Nephron progenitor cell (in vitro differentiated cells): ENCODE data around the gene RPL35A.
A peak's percentile ranks its signal among the peaks of the same experiment; 100 is the strongest.
"Not testable (repeated sequence)": the region's sequence is repeated elsewhere in the genome, so short reads cannot be mapped to it uniquely, and the experiment has no call there.

Experiments
- DNase-seq: peaks from one replicate; pipeline ENCODE4 v3.0.0; 2021
- H3K27ac Mint-ChIP-seq: 2 replicates; pipeline ENCODE4 v1.8.0; 2021; ENCODE audit warnings: mild to moderate bottlenecking, moderate library complexity, mixed read lengths
- H3K27me3 Mint-ChIP-seq: 2 replicates; pipeline ENCODE4 v1.8.0; 2021; ENCODE audit warnings: mild to moderate bottlenecking, low read depth, mixed read lengths; ENCODE audit not compliant: poor library complexity
- H3K36me3 Mint-ChIP-seq: 2 replicates; pipeline ENCODE4 v1.8.0; 2021; ENCODE audit warnings: low read depth, mixed read lengths
- H3K4me1 Mint-ChIP-seq: 2 replicates; pipeline ENCODE4 v1.8.0; 2021; ENCODE audit warnings: mixed read lengths
- H3K4me3 Mint-ChIP-seq: 2 replicates; pipeline ENCODE4 v1.8.0; 2021; ENCODE audit warnings: mild to moderate bottlenecking, moderate library complexity, mixed read lengths
- H3K9me3 Mint-ChIP-seq: 2 replicates; pipeline ENCODE4 v1.8.0; 2021; ENCODE audit warnings: mild to moderate bottlenecking, moderate library complexity, mixed read lengths
- TF ChIP-seq, protein P1 (sequence below): fragments of 200-600 bp; sonication (generic); IDR thresholded peaks from 2 replicates; pipeline ENCODE4 v1.5.0; 2021; ENCODE audit warnings: antibody characterized with exemption

RPL35A gene

DNA sequence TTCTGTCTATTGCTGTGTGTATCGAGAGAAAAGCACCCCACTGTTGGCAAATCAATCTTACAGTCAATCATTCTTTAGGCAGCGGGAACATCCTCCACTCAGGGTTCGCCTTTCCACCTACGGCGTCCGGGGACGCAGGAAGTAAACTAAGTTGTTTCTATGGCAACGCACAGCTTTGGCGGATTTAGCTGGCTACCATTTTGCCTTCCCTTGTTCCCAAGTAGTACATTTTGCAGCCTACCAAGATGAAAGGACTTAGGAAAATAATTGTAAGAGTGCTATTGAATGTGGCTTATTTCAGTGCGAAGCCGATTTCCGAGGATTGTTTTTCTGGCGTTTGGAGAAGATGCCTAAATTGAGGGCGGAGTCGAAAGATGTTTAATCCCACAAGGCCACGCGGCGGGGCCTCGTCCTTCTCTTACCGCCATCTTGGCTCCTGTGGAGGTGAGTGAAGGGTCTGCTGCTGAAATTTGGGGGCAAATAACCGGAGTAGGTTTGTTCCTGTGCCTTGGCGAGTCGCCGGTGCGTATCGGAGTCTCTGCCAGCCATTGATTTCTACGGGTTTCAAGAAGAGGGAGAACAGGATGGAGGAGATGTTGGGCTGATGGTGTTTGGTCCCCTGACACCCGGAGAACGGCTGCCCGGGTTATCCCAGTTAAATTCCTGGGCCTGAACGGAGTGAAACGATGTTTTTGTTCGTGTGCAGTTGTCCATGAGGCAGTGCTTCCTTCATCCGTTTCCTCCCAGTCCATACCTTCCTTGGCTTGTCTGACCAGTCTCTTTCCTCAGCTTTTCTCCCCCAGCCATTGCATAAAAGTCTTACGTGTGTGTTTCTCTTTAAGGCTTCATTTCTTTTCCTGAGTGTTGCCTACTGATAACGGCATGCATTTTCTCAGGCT, at the start of gene RPL35A:
RPL35A (plus strand) TSS at position 413 of the 899 bp plus-strand sequence. CDS start 778 bp downstream, outside the sequence.
- H3K27me3 Mint-ChIP-seq: peaks cover 10% of the 10 kb centered on the region
- peaks cover 40% of the 10 kb centered on the region for H3K4me1 Mint-ChIP-seq
- TF ChIP-seq, protein P1, sequence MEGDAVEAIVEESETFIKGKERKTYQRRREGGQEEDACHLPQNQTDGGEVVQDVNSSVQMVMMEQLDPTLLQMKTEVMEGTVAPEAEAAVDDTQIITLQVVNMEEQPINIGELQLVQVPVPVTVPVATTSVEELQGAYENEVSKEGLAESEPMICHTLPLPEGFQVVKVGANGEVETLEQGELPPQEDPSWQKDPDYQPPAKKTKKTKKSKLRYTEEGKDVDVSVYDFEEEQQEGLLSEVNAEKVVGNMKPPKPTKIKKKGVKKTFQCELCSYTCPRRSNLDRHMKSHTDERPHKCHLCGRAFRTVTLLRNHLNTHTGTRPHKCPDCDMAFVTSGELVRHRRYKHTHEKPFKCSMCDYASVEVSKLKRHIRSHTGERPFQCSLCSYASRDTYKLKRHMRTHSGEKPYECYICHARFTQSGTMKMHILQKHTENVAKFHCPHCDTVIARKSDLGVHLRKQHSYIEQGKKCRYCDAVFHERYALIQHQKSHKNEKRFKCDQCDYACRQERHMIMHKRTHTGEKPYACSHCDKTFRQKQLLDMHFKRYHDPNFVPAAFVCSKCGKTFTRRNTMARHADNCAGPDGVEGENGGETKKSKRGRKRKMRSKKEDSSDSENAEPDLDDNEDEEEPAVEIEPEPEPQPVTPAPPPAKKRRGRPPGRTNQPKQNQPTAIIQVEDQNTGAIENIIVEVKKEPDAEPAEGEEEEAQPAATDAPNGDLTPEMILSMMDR: no peak
- no peaks in the 10 kb centered on the region for H3K9me3 Mint-ChIP-seq
- H3K36me3 Mint-ChIP-seq: peaks cover 39% of the 10 kb centered on the region
- peak; percentile 77 for DNase-seq
- H3K27ac Mint-ChIP-seq: peak within 1 kb of the TSS; percentile 100
- peak within 1 kb of the TSS; percentile 98 for H3K4me3 Mint-ChIP-seq

DNA sequence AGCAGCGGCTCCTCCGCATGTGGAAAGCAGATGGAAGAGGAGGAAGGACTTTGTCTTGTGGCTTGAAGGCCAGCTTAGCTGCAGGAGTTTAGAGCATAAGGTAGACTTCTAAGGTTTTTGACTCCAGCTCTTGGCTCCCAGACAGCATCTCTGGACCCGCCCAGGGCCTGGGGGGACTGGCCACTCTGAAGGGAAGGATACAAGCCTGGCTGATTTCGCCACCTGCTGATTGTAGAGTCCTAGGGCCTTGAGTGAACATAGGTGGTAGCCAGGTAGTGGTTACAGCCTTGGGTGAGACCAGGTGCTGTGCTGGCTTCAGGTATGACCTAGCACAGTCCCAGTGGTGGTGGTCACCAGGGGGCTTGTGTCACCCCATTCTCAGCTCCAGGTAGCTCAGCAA, 48.4 kb upstream of the RPL35A start:
- Mint-ChIP-seq H3K9me3 (peaks cover 28% of the 10 kb centered on the region), H3K36me3 (no peaks in the 10 kb centered on the region), H3K27me3 (peaks cover 16% of the 10 kb centered on the region), H3K4me1 (peaks cover 7% of the 10 kb centered on the region), H3K27ac (no peak overlapping the region), H3K4me3 (no peak overlapping the region)
- TF ChIP-seq, protein P1: no peak
- no peak for DNase-seq

- Mint-ChIP-seq H3K4me3 (no peak overlapping the region), H3K27ac (no peak overlapping the region), H3K27me3 (peaks cover 22% of the 10 kb centered on the region), H3K9me3 (peaks cover 13% of the 10 kb centered on the region), H3K36me3 (no peaks in the 10 kb centered on the region), H3K4me1 (peaks cover 7% of the 10 kb centered on the region)
- DNase-seq: peak; percentile 91
- TF ChIP-seq, protein P1: peak; percentile 94
These were observed 43.8 kb upstream of the RPL35A start for GRCh38 chr3:197906023-197906849.

DNA sequence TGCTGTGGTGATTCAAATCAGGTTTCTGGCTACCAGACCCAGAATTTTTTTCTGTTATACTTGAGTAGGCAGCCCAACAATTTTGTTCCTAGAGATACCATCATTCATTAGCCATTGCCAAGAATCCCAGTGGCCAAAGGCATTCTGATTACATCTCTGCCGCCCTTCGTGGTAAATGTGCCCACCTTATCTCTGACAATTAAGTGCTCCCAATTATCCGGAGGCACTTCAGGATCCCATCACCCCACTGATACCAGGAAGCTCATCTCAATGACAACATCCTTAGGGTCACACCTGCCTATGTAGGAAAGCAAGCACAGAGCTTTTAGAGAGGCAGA, 43.2 kb upstream of the RPL35A start:
- DNase-seq: no peak
- Mint-ChIP-seq H3K27ac (no peak overlapping the region), H3K36me3 (no peaks in the 10 kb centered on the region), H3K27me3 (peaks cover 22% of the 10 kb centered on the region), H3K9me3 (peaks cover 13% of the 10 kb centered on the region), H3K4me3 (no peak overlapping the region), H3K4me1 (peaks cover 7% of the 10 kb centered on the region)
- TF ChIP-seq, protein P1: no peak

DNA sequence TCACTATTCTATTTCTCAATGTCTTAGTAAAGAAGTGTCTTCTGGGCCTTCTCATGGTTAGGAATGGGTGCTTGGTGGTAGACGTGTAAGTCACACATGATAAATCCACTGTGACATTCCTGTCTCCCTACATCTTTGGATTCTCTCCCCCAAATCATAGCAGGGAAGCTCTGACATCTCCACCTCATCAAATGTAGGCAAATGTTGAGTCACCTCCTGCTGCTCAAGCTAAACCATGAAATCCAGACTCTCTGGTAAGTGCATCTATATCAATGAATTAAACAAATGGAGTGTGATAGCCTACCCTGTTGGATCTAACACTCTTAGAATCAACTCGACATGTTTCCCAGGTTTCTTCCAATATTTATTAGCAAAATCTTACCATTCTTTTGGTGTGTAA, 42.8 kb upstream of the RPL35A start:
- Mint-ChIP-seq H3K4me1 (peaks cover 7% of the 10 kb centered on the region), H3K4me3 (no peak overlapping the region), H3K36me3 (no peaks in the 10 kb centered on the region), H3K27ac (no peak overlapping the region), H3K9me3 (peaks cover 10% of the 10 kb centered on the region), H3K27me3 (peaks cover 22% of the 10 kb centered on the region)
- TF ChIP-seq, protein P1: no peak
- DNase-seq: no peak

- Mint-ChIP-seq H3K27me3 (peaks cover 22% of the 10 kb centered on the region), H3K4me1 (peaks cover 10% of the 10 kb centered on the region)
- not testable (repeated sequence) for H3K27ac Mint-ChIP-seq, H3K4me3 Mint-ChIP-seq, H3K36me3 Mint-ChIP-seq, H3K9me3 Mint-ChIP-seq, DNase-seq
These were observed 41.4 kb upstream of the RPL35A start for GRCh38 chr3:197908550-197908949.
